Keratinocyte (primary cell): ENCODE results near the gene IRX1. TPM values are rescaled to one million over a fixed set of nuclear protein-coding genes. Genes with fewer than 3 reads are reported as not detected.

ENCODE experiments used
- DNase-seq: peaks from one replicate; pipeline ENCODE4 v3.0.0-alpha.2; 2011; ENCODE audit warnings: low read depth, missing footprints, low spot score
- FAIRE-seq: peaks from 2 replicates; lab custom pipeline; 2011; peaks lifted over from hg19 to GRCh38; lab: Jason Lieb, UNC
- H2AFZ ChIP-seq: 2 replicates; pipeline ENCODE4 v1.6.0; 2012; ENCODE audit warnings: low read length, control low read depth, inconsistent platforms; ENCODE audit not compliant: control insufficient read depth
- H3K27ac ChIP-seq: 2 replicates; pipeline ENCODE4 v1.5.1; 2011; ENCODE audit warnings: low read length; ENCODE audit not compliant: control insufficient read depth, insufficient read depth
- H3K27me3 ChIP-seq: 3 replicates; pipeline ENCODE4 v1.6.0; 2011; ENCODE audit warnings: low read length; ENCODE audit not compliant: control insufficient read depth, insufficient read depth; ENCODE audit errors: extremely low read depth
- H3K36me3 ChIP-seq, 2 experiments: 2 replicates in 1 of 2; 3 replicates in 1 of 2; pipeline ENCODE4 v1.5.1; 2011; ENCODE audit warnings: low read length in 2 of 2, mild to moderate bottlenecking in 1 of 2; ENCODE audit not compliant: control insufficient read depth in 2 of 2, insufficient read depth in 2 of 2; ENCODE audit errors: extremely low read depth in 1 of 2
- H3K4me1 ChIP-seq: 3 replicates; pipeline ENCODE4 v1.5.1; 2011; ENCODE audit warnings: low read length; ENCODE audit not compliant: control insufficient read depth, insufficient read depth; ENCODE audit errors: extremely low read depth
- H3K4me2 ChIP-seq: 3 replicates; pipeline ENCODE4 v1.6.0; 2011; ENCODE audit warnings: low read depth, low read length; ENCODE audit not compliant: control insufficient read depth, insufficient read depth; ENCODE audit errors: extremely low read depth
- H3K4me3 ChIP-seq, 3 experiments: fragments of 200-600 bp in 1 of 3; sonication (generic) in 1 of 3; 2 replicates in 2 of 3; 3 replicates in 1 of 3; pipeline ENCODE4 v1.5.1; 2011 to 2016; ENCODE audit warnings: low read length in 3 of 3, mild to moderate bottlenecking in 3 of 3, control low read depth in 2 of 3, inconsistent platforms in 1 of 3, low read depth in 1 of 3, mixed read lengths in 1 of 3, mixed run types in 1 of 3, moderate library complexity in 1 of 3; ENCODE audit not compliant: control insufficient read depth in 2 of 3, insufficient read depth in 2 of 3; ENCODE audit errors: extremely low read depth in 1 of 3
- H3K79me2 ChIP-seq: 2 replicates; pipeline ENCODE4 v1.6.0; 2012; ENCODE audit warnings: low read length; ENCODE audit not compliant: control insufficient read depth, insufficient read depth
- H3K9ac ChIP-seq: 3 replicates; pipeline ENCODE4 v1.6.0; 2011; ENCODE audit warnings: low read length; ENCODE audit not compliant: control insufficient read depth, insufficient read depth; ENCODE audit errors: extremely low read depth
- H3K9me1 ChIP-seq: 3 replicates; pipeline ENCODE4 v1.6.0; 2011; ENCODE audit warnings: low read length; ENCODE audit not compliant: control insufficient read depth, insufficient read depth; ENCODE audit errors: extremely low read depth
- H3K9me3 ChIP-seq: 2 replicates; pipeline ENCODE4 v1.5.1; 2012; ENCODE audit warnings: low read depth, low read length; ENCODE audit not compliant: control insufficient read depth
- H4K20me1 ChIP-seq: 3 replicates; pipeline ENCODE4 v1.6.0; 2011; ENCODE audit warnings: low read length; ENCODE audit not compliant: control insufficient read depth, insufficient read depth; ENCODE audit errors: extremely low read depth
- CTCF ChIP-seq, 3 experiments: IDR thresholded peaks in 1 of 3; conservative IDR thresholded peaks in 1 of 3; optimal IDR thresholded peaks in 1 of 3; 2 replicates in 2 of 3; 3 replicates in 1 of 3; pipeline versions ENCODE3 to v1.5.1; 2011; ENCODE audit warnings: low read length in 3 of 3, mild to moderate bottlenecking in 3 of 3, moderate library complexity in 2 of 3, control low read depth in 1 of 3, inconsistent platforms in 1 of 3; ENCODE audit not compliant: insufficient read depth in 2 of 3; ENCODE audit errors: extremely low read depth in 1 of 3
- EZH2 ChIP-seq: IDR thresholded peaks from one replicate; pipeline ENCODE4 v1.6.1; 2012; ENCODE audit warnings: inconsistent platforms, mild to moderate bottlenecking, low read length, moderate library complexity
- dilution Hi-C: fragments of 300-500 bp; cut with MboI; formaldehyde crosslinking; loops from one replicate; pipeline ENCODE4 v1.7.0; 2020; ENCODE audit warnings: low sequenced_read_pairs; ENCODE audit not compliant: extremely low pct_ligation_motif_present
- polyA plus RNA-seq, 5 experiments: library from polyadenylated mRNA; depleted of rRNA in 3 of 5; stranded (reverse) in 3 of 5; stranded (forward) in 1 of 5; unstranded in 1 of 5; fragments of >200 nt; gene quantifications; 1 replicate in 1 of 5; 2 replicates in 3 of 5; 3 replicates in 1 of 5; pipeline versions ENCODE4 v1.2.1 to v1.2.3, GENCODE V29; 2011 to 2012; ENCODE audit warnings: missing spikeins in 2 of 5, low read depth in 1 of 5, low replicate concordance in 1 of 5

The IRX1 gene
- polyA plus RNA-seq, 1 donor (not counting 4 experiments of a cell fraction or from before 2014, with no cell fraction given), result 1.00 TPM

- H3K9me1 ChIP-seq, result no peaks in the 10 kb centered on the region
- dilution Hi-C loops, result no loop called here
- TF ChIP-seq CTCF (optimal IDR thresholded peaks at IDR 0.05 in 1 of 3, IDR thresholded peaks at IDR 0.05 in 1 of 3, conservative IDR thresholded peaks at IDR 0.05 in 1 of 3; ENCODE audit: extremely low read depth in 1 of 3, insufficient read depth in 2 of 3, low read length in 3 of 3), result no peak
- TF ChIP-seq EZH2, result no peak
- no peaks in the 10 kb centered on the region for H3K9me3 ChIP-seq
- H3K36me3 ChIP-seq, result peaks cover 0 to 2% of the 10 kb centered on the region in 2 experiments
- H3K9ac ChIP-seq, result no peak overlapping the region
- H3K27ac ChIP-seq, result no peak overlapping the region
- H3K4me3 ChIP-seq, result no peak overlapping the region
- no peaks in the 10 kb centered on the region for H4K20me1 ChIP-seq
- H3K79me2 ChIP-seq, result peaks cover 27% of the 10 kb centered on the region
- H3K4me2 ChIP-seq, result no peak overlapping the region
- H2AFZ ChIP-seq, result no peak overlapping the region
- FAIRE-seq (no peak), DNase-seq (no peak)
- H3K27me3 ChIP-seq, result peaks cover 15% of the 10 kb centered on the region
- H3K4me1 ChIP-seq, result no peaks in the 10 kb centered on the region
Measured at GRCh38 chr5:3600106-3601060, 4.8 kb downstream of the IRX1 start.

GRCh38 chr5:3601061-3601710 is 5.6 kb downstream of the IRX1 start:
- Histone ChIP-seq H3K4me2 (no peak overlapping the region), H2AFZ (no peak overlapping the region), H3K4me3 (no peak overlapping the region), H4K20me1 (no peaks in the 10 kb centered on the region), H3K9me3 (no peaks in the 10 kb centered on the region), H3K27ac (no peak overlapping the region), H3K4me1 (no peaks in the 10 kb centered on the region), H3K79me2 (peaks cover 27% of the 10 kb centered on the region), H3K9ac (no peak overlapping the region), H3K27me3 (peaks cover 13% of the 10 kb centered on the region), H3K36me3 (peaks cover 0 to 2% of the 10 kb centered on the region in 2 experiments), H3K9me1 (no peaks in the 10 kb centered on the region)
- FAIRE-seq (no peak), DNase-seq (no peak)
- no peak for TF ChIP-seq EZH2
- TF ChIP-seq CTCF (optimal IDR thresholded peaks at IDR 0.05 in 1 of 3, IDR thresholded peaks at IDR 0.05 in 1 of 3, conservative IDR thresholded peaks at IDR 0.05 in 1 of 3; ENCODE audit: extremely low read depth in 1 of 3, insufficient read depth in 2 of 3, low read length in 3 of 3), result no peak
- dilution Hi-C loops, result no loop called here
